Neuron (in vitro differentiated cells): ENCODE results near the gene UBE2D3.

Experiments used
- H2AFZ ChIP-seq: one replicate; pipeline ENCODE4 v1.6.1; 2013; ENCODE audit warnings: low read depth, mild to moderate bottlenecking, inconsistent platforms, low read length, moderate library complexity
- H3K27me3 ChIP-seq: one replicate; pipeline ENCODE4 v1.6.1; 2013; ENCODE audit warnings: low read length; ENCODE audit not compliant: insufficient read depth
- H3K36me3 ChIP-seq: one replicate; pipeline ENCODE4 v1.6.1; 2013; ENCODE audit warnings: low read length; ENCODE audit not compliant: insufficient read depth
- H3K4me1 ChIP-seq: one replicate; pipeline ENCODE4 v1.6.1; 2013; ENCODE audit warnings: low read length; ENCODE audit not compliant: insufficient read depth
- H3K4me3 ChIP-seq: 2 replicates; pipeline ENCODE4 v1.5.1; 2013; ENCODE audit warnings: mild to moderate bottlenecking, low read length, moderate library complexity
- H3K9me3 ChIP-seq: one replicate; pipeline ENCODE4 v1.6.1; 2013; ENCODE audit warnings: low read length

The UBE2D3 gene

DNA sequence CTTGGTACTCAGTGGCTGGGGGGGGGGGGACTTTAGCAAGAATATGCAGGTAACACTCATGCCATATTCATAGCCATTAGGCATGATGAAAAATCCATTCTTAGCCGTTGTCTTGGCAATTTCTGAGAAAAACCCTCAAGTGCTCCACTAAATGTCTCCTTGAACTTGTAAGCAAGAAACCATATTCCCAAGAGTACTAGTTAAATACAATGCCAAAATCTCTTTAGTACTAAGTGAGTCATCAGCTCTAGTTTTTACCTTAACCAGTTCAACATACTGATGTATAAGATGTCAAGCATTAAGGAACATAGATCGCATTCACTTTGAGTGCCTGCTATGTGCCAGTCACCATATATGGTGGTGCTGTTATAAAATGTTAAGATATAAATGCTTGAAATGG is 27.5 kb downstream of the UBE2D3 start:
- Histone ChIP-seq H2AFZ (no peak overlapping the region), H3K9me3 (no peaks in the 10 kb centered on the region), H3K27me3 (no peaks in the 10 kb centered on the region), H3K36me3 (peaks cover 92% of the 10 kb centered on the region), H3K4me3 (no peak overlapping the region), H3K4me1 (no peaks in the 10 kb centered on the region)

DNA sequence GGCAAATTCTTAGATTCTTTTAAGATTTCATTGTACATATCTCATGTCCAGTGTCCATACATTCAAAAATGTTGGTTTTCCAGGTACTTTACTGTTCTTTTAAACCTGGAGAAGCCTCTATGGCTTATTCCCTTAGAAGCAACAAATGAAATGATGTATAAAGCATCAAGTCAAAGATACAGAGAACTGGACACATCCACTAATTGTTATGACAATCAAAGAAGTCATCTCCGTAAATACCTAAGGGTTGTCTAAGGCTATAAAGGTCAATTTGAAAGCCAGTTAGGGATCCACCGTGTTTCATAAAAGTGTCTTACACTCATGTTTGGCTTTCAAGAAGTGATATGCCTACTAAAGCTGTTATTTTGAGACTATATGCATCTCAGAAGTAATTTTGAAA is 32.4 kb downstream of the UBE2D3 start:
- Histone ChIP-seq H3K27me3 (no peaks in the 10 kb centered on the region), H2AFZ (no peak overlapping the region), H3K4me1 (no peaks in the 10 kb centered on the region), H3K4me3 (no peak overlapping the region), H3K9me3 (no peaks in the 10 kb centered on the region), H3K36me3 (peaks cover 86% of the 10 kb centered on the region)

DNA sequence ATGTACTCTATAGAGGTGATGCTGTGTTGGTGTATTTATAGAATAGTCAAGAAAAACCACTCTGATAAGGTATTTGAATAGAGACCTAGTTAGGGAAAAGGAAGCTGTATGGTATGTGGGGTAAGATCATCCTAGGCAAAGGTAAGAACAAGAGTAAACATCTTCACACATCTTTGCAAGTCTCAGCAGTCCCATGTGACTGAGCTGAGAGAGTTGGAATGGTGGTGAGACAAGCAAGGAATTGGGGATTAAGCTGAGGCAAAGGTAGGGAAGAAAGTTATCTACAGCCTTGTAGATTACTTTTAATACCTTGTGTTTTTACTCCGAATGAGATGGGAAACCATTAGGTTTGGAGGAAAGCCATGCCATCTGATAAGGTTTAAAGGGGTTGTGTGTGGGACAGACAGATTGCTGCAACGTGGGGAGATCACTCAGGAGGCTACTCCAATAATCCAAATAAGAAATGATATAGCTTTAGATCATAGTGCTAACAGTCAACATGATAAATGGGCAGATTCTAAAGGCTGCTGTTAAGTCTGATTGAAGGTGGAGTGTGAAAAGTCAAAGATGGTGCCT is 34.9 kb downstream of the UBE2D3 start:
- no peaks in the 10 kb centered on the region for H3K9me3 ChIP-seq
- H3K4me1 ChIP-seq, result no peaks in the 10 kb centered on the region
- H3K4me3 ChIP-seq, result no peak overlapping the region
- H2AFZ ChIP-seq, result no peak overlapping the region
- no peaks in the 10 kb centered on the region for H3K27me3 ChIP-seq
- peaks cover 61% of the 10 kb centered on the region for H3K36me3 ChIP-seq

- Histone ChIP-seq H2AFZ (no peak overlapping the region), H3K27me3 (no peaks in the 10 kb centered on the region), H3K36me3 (peaks cover 51% of the 10 kb centered on the region)
Observed at GRCh38 chr4:102791318-102791835, 36.0 kb downstream of the UBE2D3 start.

DNA sequence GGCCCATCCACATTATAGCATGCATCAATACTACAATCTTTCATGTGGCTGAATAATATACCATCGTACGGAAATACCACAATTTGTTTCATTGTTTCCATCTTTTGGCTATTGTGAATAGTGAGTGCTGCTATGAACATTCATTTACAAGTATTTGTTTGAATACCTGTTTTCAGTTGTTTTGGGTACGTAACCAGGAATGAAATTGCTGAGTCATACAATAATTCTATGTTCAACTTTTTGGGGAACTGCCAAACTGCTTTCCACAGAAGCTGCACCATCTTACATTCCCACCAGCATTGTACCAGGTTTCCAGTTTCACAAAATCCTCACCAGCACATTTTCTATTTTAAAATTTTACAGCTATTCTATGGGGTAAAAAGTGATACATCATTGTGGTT is 38.0 kb downstream of the UBE2D3 start:
- no peak overlapping the region for H3K4me3 ChIP-seq

More at GRCh38 chr4:102791318-102791835, 36.0 kb downstream of the UBE2D3 start:
- Histone ChIP-seq H3K9me3 (no peaks in the 10 kb centered on the region), H3K4me1 (no peaks in the 10 kb centered on the region), H3K4me3 (no peak overlapping the region)

GRCh38 chr4:102787944-102788343 is 39.4 kb downstream of the UBE2D3 start:
- Histone ChIP-seq H3K27me3 (no peaks in the 10 kb centered on the region), H3K36me3 (peaks cover 19% of the 10 kb centered on the region), H3K4me1 (no peaks in the 10 kb centered on the region), H3K4me3 (no peak overlapping the region), H3K9me3 (no peaks in the 10 kb centered on the region), H2AFZ (no peak overlapping the region)

More for the DNA sequence above, 38.0 kb downstream of the UBE2D3 start:
- Histone ChIP-seq H3K4me1 (no peaks in the 10 kb centered on the region), H3K27me3 (no peaks in the 10 kb centered on the region), H2AFZ (no peak overlapping the region), H3K9me3 (no peaks in the 10 kb centered on the region), H3K36me3 (peaks cover 33% of the 10 kb centered on the region)

DNA sequence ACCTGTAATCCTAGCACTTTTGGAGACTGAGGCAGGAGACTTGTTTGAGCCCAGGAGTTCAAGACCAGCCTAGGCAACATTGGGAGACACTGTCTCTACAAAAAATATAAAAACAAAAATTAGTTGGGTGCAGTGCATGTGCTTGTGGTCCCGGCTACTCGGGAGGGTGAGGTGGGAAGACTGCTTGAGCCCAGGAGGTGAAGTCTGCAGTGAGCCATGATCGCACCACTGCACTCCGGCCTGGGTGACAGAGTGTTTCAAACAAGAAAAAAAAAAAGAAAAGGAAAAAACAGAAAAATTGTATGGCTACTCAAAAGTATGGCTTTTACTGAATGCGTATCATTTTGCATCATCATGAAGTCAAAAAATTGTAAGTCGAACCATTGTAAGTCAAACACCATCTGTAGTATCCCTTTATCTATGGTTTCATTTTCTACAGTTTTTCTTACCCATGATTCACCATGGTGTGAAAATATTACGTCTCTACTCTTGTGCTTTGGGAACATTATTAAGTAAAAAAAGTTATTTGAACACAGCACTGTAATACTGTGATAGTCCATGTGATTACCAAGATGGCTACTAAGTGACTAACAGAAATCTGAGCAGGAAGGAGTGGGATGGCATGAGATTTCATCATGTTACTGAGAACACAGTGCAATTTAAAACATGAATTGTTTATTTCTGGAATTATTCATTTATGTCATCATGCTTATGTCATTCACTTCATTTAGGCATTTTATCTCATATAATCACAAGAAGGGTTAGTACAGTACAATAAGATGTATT is 40.1 kb downstream of the UBE2D3 start:
- peaks cover 12% of the 10 kb centered on the region for H3K36me3 ChIP-seq

DNA sequence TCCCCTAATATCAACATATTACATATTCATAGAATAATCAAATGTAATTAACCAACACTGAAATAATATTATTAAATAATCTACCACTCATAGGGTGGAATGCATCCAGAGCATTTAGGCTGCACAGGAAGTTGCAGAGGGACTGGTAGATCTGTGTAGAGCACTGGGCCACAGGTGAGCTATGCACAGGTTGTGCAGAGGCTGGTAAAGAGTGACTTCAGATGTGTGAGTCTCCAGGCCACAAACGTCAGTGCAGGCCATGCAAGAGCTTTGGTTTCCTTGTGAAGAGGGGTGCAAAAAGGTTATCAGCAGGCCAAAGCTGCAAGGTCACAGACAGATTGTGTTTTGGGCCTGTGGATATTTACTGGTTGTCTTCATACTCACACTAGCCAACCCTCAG is 41.1 kb downstream of the UBE2D3 start:
- Histone ChIP-seq H3K9me3 (no peaks in the 10 kb centered on the region), H3K36me3 (peaks cover 3% of the 10 kb centered on the region), H3K4me1 (no peaks in the 10 kb centered on the region), H3K4me3 (no peak overlapping the region), H3K27me3 (no peaks in the 10 kb centered on the region), H2AFZ (no peak overlapping the region)

More for the DNA sequence above, 40.1 kb downstream of the UBE2D3 start:
- no peak overlapping the region for H2AFZ ChIP-seq
- H3K9me3 ChIP-seq, result no peaks in the 10 kb centered on the region
- no peak overlapping the region for H3K4me3 ChIP-seq
- H3K27me3 ChIP-seq, result no peaks in the 10 kb centered on the region
- no peaks in the 10 kb centered on the region for H3K4me1 ChIP-seq

DNA sequence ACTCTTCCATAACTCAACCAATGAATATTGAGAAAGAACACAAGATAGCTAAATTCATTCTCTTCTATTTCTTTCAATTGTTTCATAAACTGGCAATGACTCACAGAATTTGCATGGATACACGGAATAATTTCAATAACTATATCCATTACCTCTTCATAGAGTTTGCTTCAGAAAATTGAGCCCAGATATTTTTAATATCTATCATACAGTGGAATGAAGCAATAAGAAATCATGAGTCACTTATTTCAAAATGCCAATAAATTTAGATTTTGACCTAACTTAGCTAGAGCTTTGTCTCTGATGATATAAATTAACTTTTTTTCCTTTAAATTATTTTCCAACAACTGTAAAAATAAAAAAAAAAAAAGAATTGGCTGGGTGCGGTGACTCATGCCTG is 44.3 kb downstream of the UBE2D3 start:
- H3K4me1 ChIP-seq, result no peaks in the 10 kb centered on the region
- no peaks in the 10 kb centered on the region for H3K27me3 ChIP-seq
- no peak overlapping the region for H3K4me3 ChIP-seq
- no peak overlapping the region for H2AFZ ChIP-seq
- H3K36me3 ChIP-seq, result no peaks in the 10 kb centered on the region
- H3K9me3 ChIP-seq, result no peaks in the 10 kb centered on the region

- Histone ChIP-seq H3K4me3 (no peak overlapping the region), H3K4me1 (no peaks in the 10 kb centered on the region), H3K27me3 (no peaks in the 10 kb centered on the region), H2AFZ (no peak overlapping the region), H3K36me3 (no peaks in the 10 kb centered on the region), H3K9me3 (no peaks in the 10 kb centered on the region)
Observed at GRCh38 chr4:102781570-102781969, 45.8 kb downstream of the UBE2D3 start.

DNA sequence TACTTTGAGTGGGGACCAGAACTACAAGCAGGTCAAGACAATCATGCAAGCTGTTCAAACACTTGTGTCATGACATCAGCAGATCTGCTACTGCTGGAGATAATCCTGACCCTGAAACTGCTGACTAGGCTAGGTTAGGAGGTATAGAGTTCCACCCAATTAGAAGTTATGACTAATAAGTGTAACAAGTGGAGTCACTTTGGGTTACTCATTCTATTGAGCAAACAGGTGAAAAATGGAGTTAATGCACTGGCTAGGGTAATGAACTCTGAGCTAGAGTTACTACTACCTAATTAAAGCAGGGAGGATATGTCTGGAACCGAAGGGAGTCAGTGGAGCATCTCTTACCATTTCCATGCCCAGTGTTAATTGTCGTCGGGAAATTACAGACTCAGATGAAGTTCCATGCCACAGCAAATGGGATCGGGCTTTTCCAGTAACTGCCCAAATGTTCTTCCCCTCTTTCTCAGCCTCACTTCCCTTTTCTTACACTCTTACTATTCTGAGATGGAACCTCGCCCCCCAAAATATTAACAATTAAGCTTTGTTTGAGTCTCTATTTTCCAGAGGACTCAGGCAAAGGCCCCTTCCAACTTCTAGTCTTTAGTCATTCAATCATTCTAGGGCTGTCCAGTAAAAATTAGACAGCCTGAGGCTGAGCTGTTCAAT is 46.7 kb downstream of the UBE2D3 start:
- H3K9me3 ChIP-seq, result no peaks in the 10 kb centered on the region
- H3K4me1 ChIP-seq, result no peaks in the 10 kb centered on the region
- H3K27me3 ChIP-seq, result no peaks in the 10 kb centered on the region
- H2AFZ ChIP-seq, result no peak overlapping the region
- H3K36me3 ChIP-seq, result no peaks in the 10 kb centered on the region
- H3K4me3 ChIP-seq, result no peak overlapping the region

- Histone ChIP-seq H3K27me3 (no peaks in the 10 kb centered on the region), H2AFZ (no peak overlapping the region), H3K4me3 (no peak overlapping the region), H3K4me1 (no peaks in the 10 kb centered on the region), H3K36me3 (no peaks in the 10 kb centered on the region), H3K9me3 (no peaks in the 10 kb centered on the region)
Observed at GRCh38 chr4:102779204-102779603, 48.1 kb downstream of the UBE2D3 start.

GRCh38 chr4:102778720-102779119 is 48.6 kb downstream of the UBE2D3 start:
- Histone ChIP-seq H3K36me3 (no peaks in the 10 kb centered on the region), H2AFZ (no peak overlapping the region), H3K27me3 (no peaks in the 10 kb centered on the region), H3K4me3 (no peak overlapping the region), H3K9me3 (no peaks in the 10 kb centered on the region), H3K4me1 (no peaks in the 10 kb centered on the region)
